BLaER1 treated with 17β-estradiol and CSF1 and Interleukin-3, amounts not matched to agents 10 nM and 100 nM (cell line): ENCODE data around the gene NRG3.

Source experiments
- H3K27ac ChIP-seq, 11 experiments: shearing (Covaris generic); formaldehyde crosslinking; 2 replicates each; pipeline ENCODE4 v1.8.1; 2022
- H3K27me3 ChIP-seq, 11 experiments: shearing (Covaris generic); formaldehyde crosslinking; 2 replicates each; pipeline ENCODE4 v1.8.1; 2022
- H3K36me3 ChIP-seq, 11 experiments: shearing (Covaris generic); formaldehyde crosslinking; 2 replicates each; pipeline ENCODE4 v1.8.1; 2022
- H3K4me1 ChIP-seq, 10 experiments: shearing (Covaris generic); formaldehyde crosslinking; 2 replicates each; pipeline ENCODE4 v1.8.1; 2022
- H3K4me2 ChIP-seq, 11 experiments: shearing (Covaris generic); formaldehyde crosslinking; 2 replicates each; pipeline ENCODE4 v1.8.1; 2022
- H3K4me3 ChIP-seq, 10 experiments: shearing (Covaris generic); formaldehyde crosslinking; 2 replicates each; pipeline ENCODE4 v1.8.1; 2022
- H3K9ac ChIP-seq, 11 experiments: shearing (Covaris generic); formaldehyde crosslinking; 2 replicates each; pipeline ENCODE4 v1.8.1; 2022
- H3K9me3 ChIP-seq, 11 experiments: shearing (Covaris generic); formaldehyde crosslinking; replicated peaks in 1 of 11; 2 replicates each; pipeline ENCODE4 v1.8.1; 2022
- H4K20me1 ChIP-seq, 11 experiments: shearing (Covaris generic); formaldehyde crosslinking; 2 replicates each; pipeline ENCODE4 v1.8.1; 2022
- Cebpa-rat ChIP-seq, 11 experiments: shearing (Covaris generic); IDR thresholded peaks; 2 replicates each; pipeline ENCODE4 v1.8.1; 2022

Gene NRG3

GRCh38 chr10:82691211-82691610 lies 816.2 kb downstream of the NRG3 start:
- no peaks in the 10 kb centered on the region for H4K20me1 ChIP-seq
- TF ChIP-seq Cebpa-rat (IDR thresholded peaks at IDR 0.05): no peak

GRCh38 chr10:82692458-82692857 lies 817.5 kb downstream of the NRG3 start:
- H3K4me3 ChIP-seq: no peak overlapping the region
- H4K20me1 ChIP-seq: no peaks in the 10 kb centered on the region
- H3K4me1 ChIP-seq: peaks cover 0 to 9% (median 2%) of the 10 kb centered on the region in 10 experiments; a peak in 7 of 20 replicates
- no peak for TF ChIP-seq Cebpa-rat (IDR thresholded peaks at IDR 0.05)
- H3K9me3 ChIP-seq: peaks cover 36 to 49% (median 39%) of the 10 kb centered on the region in 11 experiments
- H3K27me3 ChIP-seq: no peaks in the 10 kb centered on the region
- no peak overlapping the region for H3K27ac ChIP-seq
- no peak overlapping the region for H3K4me2 ChIP-seq
- peaks cover 0 to 29% (median 16%) of the 10 kb centered on the region in 11 experiments; a peak in 10 of 22 replicates for H3K36me3 ChIP-seq
- no peak overlapping the region for H3K9ac ChIP-seq

More at GRCh38 chr10:82691211-82691610, 816.2 kb downstream of the NRG3 start:
- no peak overlapping the region for H3K27ac ChIP-seq
- H3K9ac ChIP-seq: no peak overlapping the region
- peaks cover 36 to 54% (median 39%) of the 10 kb centered on the region in 11 experiments for H3K9me3 ChIP-seq
- H3K27me3 ChIP-seq: no peaks in the 10 kb centered on the region
- H3K4me3 ChIP-seq: no peak overlapping the region
- H3K4me1 ChIP-seq: peaks cover 0 to 5% (median 0%) of the 10 kb centered on the region in 10 experiments; a peak in 4 of 20 replicates
- peaks cover 0 to 38% (median 19%) of the 10 kb centered on the region in 11 experiments; a peak in 10 of 22 replicates for H3K36me3 ChIP-seq
- no peak overlapping the region for H3K4me2 ChIP-seq

- H3K4me2 ChIP-seq: no peak overlapping the region
- H3K27me3 ChIP-seq: no peaks in the 10 kb centered on the region
- 0 out of 20 replicates have a peak, but pooled peaks cover 0 to 4% (median 0%) of the 10 kb centered on the region in 10 experiments for H3K4me1 ChIP-seq
- TF ChIP-seq Cebpa-rat (IDR thresholded peaks at IDR 0.05): no peak
- no peak overlapping the region for H3K9ac ChIP-seq
- peaks cover 0 to 9% (median 0%) of the 10 kb centered on the region in 11 experiments; a peak in 2 of 22 replicates for H3K36me3 ChIP-seq
- H3K9me3 ChIP-seq: peaks cover 11 to 28% (median 17%) of the 10 kb centered on the region in 11 experiments; a peak in 19 of 22 replicates
- H3K27ac ChIP-seq: no peak overlapping the region
- H3K4me3 ChIP-seq: no peak overlapping the region
- H4K20me1 ChIP-seq: no peaks in the 10 kb centered on the region
Observed at GRCh38 chr10:82721831-82722230, 846.8 kb downstream of the NRG3 start.

DNA sequence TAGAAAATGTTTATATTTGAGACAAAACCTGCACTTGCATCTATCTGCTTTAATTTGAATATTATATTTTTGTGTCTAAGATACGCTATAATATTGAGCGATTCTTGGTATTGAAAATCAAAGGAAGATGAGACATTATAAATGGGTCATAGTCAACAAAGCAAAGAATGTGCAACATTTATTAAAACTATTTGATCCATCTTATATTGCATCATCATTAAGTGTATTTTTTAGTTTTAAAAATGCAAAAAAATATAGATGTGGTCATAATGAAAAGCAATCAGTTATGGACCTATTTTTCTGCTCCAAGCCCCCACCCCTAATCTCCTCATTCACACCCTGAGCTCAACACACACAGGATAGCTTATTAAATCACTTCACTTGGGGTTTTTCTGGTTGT lies 847.3 kb downstream of the NRG3 start:
- Histone ChIP-seq H3K9me3 (peaks cover 14 to 33% (median 21%) of the 10 kb centered on the region in 11 experiments), H3K9ac (no peak overlapping the region), H3K27ac (no peak overlapping the region), H4K20me1 (no peaks in the 10 kb centered on the region), H3K36me3 (peaks cover 0 to 9% (median 0%) of the 10 kb centered on the region in 11 experiments; a peak in 3 of 22 replicates), H3K4me3 (no peak overlapping the region), H3K27me3 (no peaks in the 10 kb centered on the region), H3K4me2 (no peak overlapping the region), H3K4me1 (0 out of 20 replicates have a peak, but pooled peaks cover 0 to 4% (median 0%) of the 10 kb centered on the region in 10 experiments)
- TF ChIP-seq Cebpa-rat (IDR thresholded peaks at IDR 0.05): no peak

GRCh38 chr10:82736305-82736704 lies 861.3 kb downstream of the NRG3 start:
- H3K36me3 ChIP-seq: no peaks in the 10 kb centered on the region
- no peak overlapping the region; a peak in 1 of 22 replicates for H3K27ac ChIP-seq
- no peaks in the 10 kb centered on the region for H3K27me3 ChIP-seq
- peak overlapping the region in 2 of 10 experiments; percentile 7 to 11; a peak in 1 of 20 replicates for H3K4me3 ChIP-seq
- H3K4me1 ChIP-seq: peaks cover 0 to 13% (median 5%) of the 10 kb centered on the region in 10 experiments; a peak in 6 of 20 replicates
- no peak for TF ChIP-seq Cebpa-rat (IDR thresholded peaks at IDR 0.05)
- no peaks in the 10 kb centered on the region for H4K20me1 ChIP-seq
- H3K9me3 ChIP-seq: no peaks in the 10 kb centered on the region; a peak in 1 of 22 replicates
- peak overlapping the region; percentile 14 to 53 (median 29); a peak in 17 of 22 replicates for H3K4me2 ChIP-seq
- no peak overlapping the region; a peak in 1 of 22 replicates for H3K9ac ChIP-seq

- H3K27ac ChIP-seq: no peak overlapping the region
Observed at GRCh38 chr10:82737549-82737948, 862.6 kb downstream of the NRG3 start.

DNA sequence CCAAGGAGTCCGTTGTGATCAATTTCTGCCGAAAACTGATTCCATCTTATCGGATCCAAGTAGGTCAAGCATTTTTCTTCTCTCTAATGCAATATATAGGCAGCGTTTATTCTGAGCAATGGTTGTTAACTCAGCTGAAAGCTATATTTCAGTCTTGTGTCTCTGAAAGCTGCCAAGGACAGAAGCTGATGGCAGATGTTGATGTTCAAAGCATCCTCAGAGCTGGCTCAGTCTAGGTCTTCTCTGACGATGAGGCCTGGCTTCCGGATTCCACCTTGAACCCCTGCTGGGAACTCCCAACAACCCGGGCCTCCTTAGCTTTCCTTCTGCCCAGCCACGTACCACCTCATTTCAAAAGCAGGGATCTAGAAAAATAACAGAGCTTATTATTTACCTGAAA lies 863.6 kb downstream of the NRG3 start:
- peaks cover 0 to 7% (median 0%) of the 10 kb centered on the region in 11 experiments; a peak in 3 of 22 replicates for H3K36me3 ChIP-seq
- H3K27ac ChIP-seq: no peak overlapping the region
- H3K9me3 ChIP-seq: no peaks in the 10 kb centered on the region; a peak in 1 of 22 replicates
- no peak overlapping the region for H3K4me3 ChIP-seq
- peaks cover 3 to 13% (median 6%) of the 10 kb centered on the region in 10 experiments; a peak in 12 of 20 replicates for H3K4me1 ChIP-seq
- no peak overlapping the region for H3K9ac ChIP-seq
- H3K4me2 ChIP-seq: no peak overlapping the region
- H4K20me1 ChIP-seq: no peaks in the 10 kb centered on the region
- H3K27me3 ChIP-seq: no peaks in the 10 kb centered on the region
- no peak for TF ChIP-seq Cebpa-rat (IDR thresholded peaks at IDR 0.05)

More at GRCh38 chr10:82737549-82737948, 862.6 kb downstream of the NRG3 start:
- peak overlapping the region in 2 of 11 experiments; percentile 46 to 52; a peak in 4 of 22 replicates for H3K4me2 ChIP-seq
- no peaks in the 10 kb centered on the region for H4K20me1 ChIP-seq
- H3K9me3 ChIP-seq: no peaks in the 10 kb centered on the region; a peak in 1 of 22 replicates
- no peaks in the 10 kb centered on the region for H3K27me3 ChIP-seq
- no peak overlapping the region for H3K4me3 ChIP-seq
- H3K36me3 ChIP-seq: no peaks in the 10 kb centered on the region; a peak in 2 of 22 replicates
- H3K4me1 ChIP-seq: peaks cover under 1 to 13% (median 5%) of the 10 kb centered on the region in 10 experiments; a peak in 12 of 20 replicates
- no peak overlapping the region for H3K9ac ChIP-seq
- TF ChIP-seq Cebpa-rat (IDR thresholded peaks at IDR 0.05): no peak

DNA sequence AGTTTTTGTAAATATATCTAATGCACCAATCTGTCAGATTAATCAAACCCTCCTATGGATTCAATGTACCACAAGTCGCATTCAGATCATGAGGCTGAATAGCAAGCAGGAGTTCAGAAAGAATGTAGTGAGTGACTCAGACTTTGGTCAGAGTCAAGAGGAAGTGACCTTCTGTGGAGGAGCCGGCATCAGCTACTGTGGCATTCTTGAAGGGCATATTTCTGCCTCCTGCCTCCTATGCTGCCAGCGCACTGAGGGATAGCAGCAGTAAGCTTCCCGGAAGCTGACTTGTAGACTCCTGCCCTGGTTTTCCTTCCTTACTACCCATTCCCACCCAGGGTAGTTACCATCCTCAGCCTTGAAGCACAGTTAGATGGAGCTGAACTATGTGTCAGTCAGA lies 867.5 kb downstream of the NRG3 start:
- no peak overlapping the region for H3K4me3 ChIP-seq
- H3K27me3 ChIP-seq: no peaks in the 10 kb centered on the region
- H3K4me2 ChIP-seq: peak overlapping the region in 2 of 11 experiments; percentile 14 to 30; a peak in 3 of 22 replicates
- H3K27ac ChIP-seq: no peak overlapping the region
- TF ChIP-seq Cebpa-rat (IDR thresholded peaks at IDR 0.05): no peak
- H3K36me3 ChIP-seq: peaks cover 0 to 10% (median 0%) of the 10 kb centered on the region in 11 experiments; a peak in 4 of 22 replicates
- no peaks in the 10 kb centered on the region for H4K20me1 ChIP-seq
- H3K4me1 ChIP-seq: peaks cover 0 to 9% (median 2%) of the 10 kb centered on the region in 10 experiments; a peak in 8 of 20 replicates
- no peak overlapping the region for H3K9ac ChIP-seq
- H3K9me3 ChIP-seq: peaks cover 0 to 4% (median 0%) of the 10 kb centered on the region in 11 experiments; a peak in 1 of 22 replicates

GRCh38 chr10:82742898-82743297 lies 867.9 kb downstream of the NRG3 start:
- no peak overlapping the region for H3K9ac ChIP-seq
- H3K4me1 ChIP-seq: peaks cover 0 to 9% (median 2%) of the 10 kb centered on the region in 10 experiments; a peak in 7 of 20 replicates
- no peak overlapping the region for H3K27ac ChIP-seq
- H4K20me1 ChIP-seq: no peaks in the 10 kb centered on the region
- no peak for TF ChIP-seq Cebpa-rat (IDR thresholded peaks at IDR 0.05)
- peak overlapping the region in 2 of 11 experiments; percentile 14 to 30; a peak in 2 of 22 replicates for H3K4me2 ChIP-seq
- peaks cover 0 to 10% (median 0%) of the 10 kb centered on the region in 11 experiments; a peak in 4 of 22 replicates for H3K36me3 ChIP-seq
- no peak overlapping the region for H3K4me3 ChIP-seq
- no peaks in the 10 kb centered on the region for H3K27me3 ChIP-seq
- H3K9me3 ChIP-seq: peaks cover 0 to 4% (median 0%) of the 10 kb centered on the region in 11 experiments; a peak in 1 of 22 replicates
